ENCODE results near the gene MC1R. TPM values are rescaled to one million over a fixed set of nuclear protein-coding genes. Genes with fewer than 3 reads are reported as not detected.
"Not testable (repeated sequence)": the region's sequence is repeated elsewhere in the genome, so short reads cannot be mapped to it uniquely, and the experiment has no call there.

The MC1R gene
- total and polyA plus RNA-seq, 2 donors, result 0.99 to 20.4 TPM

- H3K27me3 ChIP-seq (ENCODE audit: control insufficient read depth in 2 of 2, insufficient read depth in 1 of 2, low read length in 1 of 2), result peaks cover 68 to 83% of the 10 kb centered on the region in 2 donors
- 5% methylated on average over 14 of the region's 14 CpGs for WGBS
- H3K4me1 ChIP-seq (ENCODE audit: control insufficient read depth in 2 of 2, insufficient read depth in 2 of 2, low read length in 2 of 2), result peaks cover 23 to 50% of the 10 kb centered on the region in 2 donors
- DNase-seq (ENCODE audit: low read depth in 6 of 9, low spot score in 9 of 9), result peak in 2 of 9 donors; percentile 48 to 58
- H3K4me3 ChIP-seq (ENCODE audit: low read length in 2 of 2), result no peak overlapping the region
- peaks cover 0 to 4% of the 10 kb centered on the region in 2 donors for H3K9me3 ChIP-seq (ENCODE audit: control insufficient read depth in 2 of 2, insufficient read depth in 1 of 2, low read length in 1 of 2)
- no peaks in the 10 kb centered on the region for H3K36me3 ChIP-seq (ENCODE audit: control insufficient read depth in 2 of 2, insufficient read depth in 2 of 2, low read length in 1 of 2)
- H3K27ac ChIP-seq (ENCODE audit: low read depth in 1 of 2, low read length in 1 of 2), result no peak overlapping the region
These were observed 5.7 kb downstream of the MC1R start for GRCh38 chr16:89924297-89924924.

- H3K9me3 ChIP-seq (ENCODE audit: control insufficient read depth in 2 of 2, insufficient read depth in 1 of 2, low read length in 1 of 2), result peaks cover 0 to 4% of the 10 kb centered on the region in 2 donors
- H3K27me3 ChIP-seq (ENCODE audit: control insufficient read depth in 2 of 2, insufficient read depth in 1 of 2, low read length in 1 of 2), result peaks cover 63 to 77% of the 10 kb centered on the region in 2 donors
- no peak overlapping the region for H3K4me3 ChIP-seq (ENCODE audit: low read length in 2 of 2)
- no peaks in the 10 kb centered on the region for H3K36me3 ChIP-seq (ENCODE audit: control insufficient read depth in 2 of 2, insufficient read depth in 2 of 2, low read length in 1 of 2)
- no peak overlapping the region for H3K27ac ChIP-seq (ENCODE audit: low read depth in 1 of 2, low read length in 1 of 2)
- 31% methylated on average over 4 of the region's 4 CpGs for WGBS
- no peak for DNase-seq (ENCODE audit: low read depth in 6 of 9, low spot score in 9 of 9)
- H3K4me1 ChIP-seq (ENCODE audit: control insufficient read depth in 2 of 2, insufficient read depth in 2 of 2, low read length in 2 of 2), result peaks cover 23 to 50% of the 10 kb centered on the region in 2 donors
These were observed 6.3 kb downstream of the MC1R start for GRCh38 chr16:89924925-89925307.

GRCh38 chr16:89925596-89926079 is 7.0 kb downstream of the MC1R start:
- peaks cover 55 to 70% of the 10 kb centered on the region in 2 donors for H3K27me3 ChIP-seq (ENCODE audit: control insufficient read depth in 2 of 2, insufficient read depth in 1 of 2, low read length in 1 of 2)
- no peak for DNase-seq (ENCODE audit: low read depth in 6 of 9, low spot score in 9 of 9)
- H3K27ac ChIP-seq (ENCODE audit: low read depth in 1 of 2, low read length in 1 of 2), result no peak overlapping the region
- H3K4me3 ChIP-seq (ENCODE audit: low read length in 2 of 2), result peak overlapping the region; percentile 13 to 46
- no peaks in the 10 kb centered on the region for H3K36me3 ChIP-seq (ENCODE audit: control insufficient read depth in 2 of 2, insufficient read depth in 2 of 2, low read length in 1 of 2)
- peaks cover 0 to 4% of the 10 kb centered on the region in 2 donors for H3K9me3 ChIP-seq (ENCODE audit: control insufficient read depth in 2 of 2, insufficient read depth in 1 of 2, low read length in 1 of 2)
- WGBS, result 1% methylated on average over 42 of the region's 42 CpGs
- H3K4me1 ChIP-seq (ENCODE audit: control insufficient read depth in 2 of 2, insufficient read depth in 2 of 2, low read length in 2 of 2), result peaks cover 21 to 48% of the 10 kb centered on the region in 2 donors

- WGBS, result 94% methylated on average over 16 of the region's 16 CpGs
- no peak for DNase-seq (ENCODE audit: low read depth in 6 of 9, low spot score in 9 of 9)
These were observed 12.7 kb downstream of the MC1R start for GRCh38 chr16:89931305-89931896.

GRCh38 chr16:89931964-89932363 is 13.3 kb downstream of the MC1R start:
- no peak overlapping the region for H3K27ac ChIP-seq (ENCODE audit: low read depth in 1 of 2, low read length in 1 of 2)
- no peaks in the 10 kb centered on the region for H3K36me3 ChIP-seq (ENCODE audit: control insufficient read depth in 2 of 2, insufficient read depth in 2 of 2, low read length in 1 of 2)
- H3K9me3 ChIP-seq (ENCODE audit: control insufficient read depth in 2 of 2, insufficient read depth in 1 of 2, low read length in 1 of 2), result no peaks in the 10 kb centered on the region
- H3K4me1 ChIP-seq (ENCODE audit: control insufficient read depth in 2 of 2, insufficient read depth in 2 of 2, low read length in 2 of 2), result no peaks in the 10 kb centered on the region
- H3K4me3 ChIP-seq (ENCODE audit: low read length in 2 of 2), result no peak overlapping the region
- DNase-seq (ENCODE audit: low read depth in 6 of 9, low spot score in 9 of 9), result no peak
- WGBS, result 94% methylated on average over 6 of the region's 6 CpGs
- H3K27me3 ChIP-seq (ENCODE audit: control insufficient read depth in 2 of 2, insufficient read depth in 1 of 2, low read length in 1 of 2), result peaks cover 5 to 8% of the 10 kb centered on the region in 2 donors

More at GRCh38 chr16:89931305-89931896, 12.7 kb downstream of the MC1R start:
- Histone ChIP-seq H3K4me3 (ENCODE audit: low read length in 2 of 2) (no peak overlapping the region), H3K9me3 (ENCODE audit: control insufficient read depth in 2 of 2, insufficient read depth in 1 of 2, low read length in 1 of 2) (no peaks in the 10 kb centered on the region), H3K36me3 (ENCODE audit: control insufficient read depth in 2 of 2, insufficient read depth in 2 of 2, low read length in 1 of 2) (no peaks in the 10 kb centered on the region), H3K4me1 (ENCODE audit: control insufficient read depth in 2 of 2, insufficient read depth in 2 of 2, low read length in 2 of 2) (peaks cover 0 to 2% of the 10 kb centered on the region in 2 donors), H3K27me3 (ENCODE audit: control insufficient read depth in 2 of 2, insufficient read depth in 1 of 2, low read length in 1 of 2) (peaks cover 7 to 13% of the 10 kb centered on the region in 2 donors), H3K27ac (ENCODE audit: low read depth in 1 of 2, low read length in 1 of 2) (no peak overlapping the region)

GRCh38 chr16:89934019-89934418 is 15.4 kb downstream of the MC1R start:
- not testable (repeated sequence) for H3K27me3 ChIP-seq (ENCODE audit: control insufficient read depth in 2 of 2, insufficient read depth in 1 of 2, low read length in 1 of 2); H3K4me1 ChIP-seq (ENCODE audit: control insufficient read depth in 2 of 2, insufficient read depth in 2 of 2, low read length in 2 of 2); H3K36me3 ChIP-seq (ENCODE audit: control insufficient read depth in 2 of 2, insufficient read depth in 2 of 2, low read length in 1 of 2); H3K9me3 ChIP-seq (ENCODE audit: control insufficient read depth in 2 of 2, insufficient read depth in 1 of 2, low read length in 1 of 2); DNase-seq (ENCODE audit: low read depth in 6 of 9, low spot score in 9 of 9); H3K27ac ChIP-seq (ENCODE audit: low read depth in 1 of 2, low read length in 1 of 2); H3K4me3 ChIP-seq (ENCODE audit: low read length in 2 of 2)
- WGBS, result 96% methylated on average over 29 of the region's 29 CpGs

- no peak overlapping the region for H3K27ac ChIP-seq (ENCODE audit: low read depth in 1 of 2, low read length in 1 of 2)
- H3K27me3 ChIP-seq (ENCODE audit: control insufficient read depth in 2 of 2, insufficient read depth in 1 of 2, low read length in 1 of 2), result peaks cover 0 to 11% of the 10 kb centered on the region in 2 donors
- H3K4me1 ChIP-seq (ENCODE audit: control insufficient read depth in 2 of 2, insufficient read depth in 2 of 2, low read length in 2 of 2), result no peaks in the 10 kb centered on the region
- 97% methylated on average over 61 of the region's 61 CpGs for WGBS
- H3K36me3 ChIP-seq (ENCODE audit: control insufficient read depth in 2 of 2, insufficient read depth in 2 of 2, low read length in 1 of 2), result no peaks in the 10 kb centered on the region
- no peaks in the 10 kb centered on the region for H3K9me3 ChIP-seq (ENCODE audit: control insufficient read depth in 2 of 2, insufficient read depth in 1 of 2, low read length in 1 of 2)
- no peak overlapping the region for H3K4me3 ChIP-seq (ENCODE audit: low read length in 2 of 2)
- DNase-seq (ENCODE audit: low read depth in 6 of 9, low spot score in 9 of 9), result no peak
These were observed 16.2 kb downstream of the MC1R start for GRCh38 chr16:89934611-89935553.

GRCh38 chr16:89935620-89936019 is 17.0 kb downstream of the MC1R start:
- not testable (repeated sequence) for H3K4me3 ChIP-seq (ENCODE audit: low read length in 2 of 2); DNase-seq (ENCODE audit: low read depth in 6 of 9, low spot score in 9 of 9); H3K4me1 ChIP-seq (ENCODE audit: control insufficient read depth in 2 of 2, insufficient read depth in 2 of 2, low read length in 2 of 2); H3K36me3 ChIP-seq (ENCODE audit: control insufficient read depth in 2 of 2, insufficient read depth in 2 of 2, low read length in 1 of 2); H3K27ac ChIP-seq (ENCODE audit: low read depth in 1 of 2, low read length in 1 of 2); H3K9me3 ChIP-seq (ENCODE audit: control insufficient read depth in 2 of 2, insufficient read depth in 1 of 2, low read length in 1 of 2)
- WGBS, result 95% methylated on average over 26 of the region's 27 CpGs
- H3K27me3 ChIP-seq (ENCODE audit: control insufficient read depth in 2 of 2, insufficient read depth in 1 of 2, low read length in 1 of 2), result peaks cover 0 to 11% of the 10 kb centered on the region in 2 donors
